Prostate gland (tissue), 2 donors: ENCODE measurements around the gene CUX1.

Experiments used
- POLR2A ChIP-seq: fragments of 450-650 bp; IDR thresholded peaks from one replicate; pipeline ENCODE4 v1.6.1; 2016; ENCODE audit warnings: antibody characterized with exemption, mild to moderate bottlenecking
- POLR2AphosphoS5 ChIP-seq: sonication (generic); formaldehyde crosslinking; IDR thresholded peaks from one replicate; pipeline ENCODE4 v1.6.1; 2017; ENCODE audit warnings: antibody characterized with exemption
- TF ChIP-seq, protein P1 (sequence below), 4 experiments: fragments of 200-600 bp in 2 of 4; fragments of 450-650 bp in 2 of 4; sonication (generic) in 2 of 4; IDR thresholded peaks; 1 replicate in 3 of 4; 2 replicates in 1 of 4; pipeline ENCODE4 v1.5.1; 2016 to 2019; ENCODE audit warnings: antibody characterized with exemption in 4 of 4, mild to moderate bottlenecking in 2 of 4, moderate library complexity in 2 of 4

DNA sequence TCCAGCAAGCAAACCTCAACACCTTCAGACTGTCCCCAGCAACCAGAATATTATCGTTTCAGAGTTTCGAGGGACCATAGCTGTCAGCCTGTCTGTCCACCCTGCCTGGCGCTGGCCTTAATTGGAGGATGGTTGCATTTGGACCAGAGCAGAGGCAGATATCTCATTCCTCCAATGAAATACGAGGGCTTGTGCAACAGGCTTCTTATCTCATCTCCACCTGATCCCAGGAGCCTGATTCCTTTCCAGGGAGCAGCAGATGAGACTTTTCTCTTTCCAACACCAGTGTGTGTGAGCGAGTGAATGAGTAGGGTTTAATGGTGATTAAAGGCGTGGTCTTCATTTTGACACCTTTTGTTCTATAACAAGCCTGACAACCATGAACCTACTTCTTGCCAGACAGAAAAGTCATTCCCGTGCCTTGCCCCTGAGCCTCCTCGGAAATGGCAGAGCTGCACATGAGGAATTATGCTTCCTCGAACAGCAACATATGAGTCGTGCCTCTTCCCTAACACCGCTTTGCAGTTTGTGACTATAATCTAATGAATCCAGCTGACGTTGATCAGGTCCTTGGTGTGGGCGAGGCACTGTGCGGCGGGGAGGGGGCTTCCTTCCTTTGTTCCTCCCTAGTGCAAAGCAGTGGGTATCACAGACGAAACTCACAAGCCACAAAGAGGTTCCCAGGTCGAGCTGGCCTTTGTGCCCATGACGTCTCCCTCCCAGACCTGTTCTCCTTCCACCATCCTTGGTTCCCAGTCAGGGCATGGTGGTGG lies 147.4 kb downstream of the CUX1 start:
- TF ChIP-seq, protein P1, sequence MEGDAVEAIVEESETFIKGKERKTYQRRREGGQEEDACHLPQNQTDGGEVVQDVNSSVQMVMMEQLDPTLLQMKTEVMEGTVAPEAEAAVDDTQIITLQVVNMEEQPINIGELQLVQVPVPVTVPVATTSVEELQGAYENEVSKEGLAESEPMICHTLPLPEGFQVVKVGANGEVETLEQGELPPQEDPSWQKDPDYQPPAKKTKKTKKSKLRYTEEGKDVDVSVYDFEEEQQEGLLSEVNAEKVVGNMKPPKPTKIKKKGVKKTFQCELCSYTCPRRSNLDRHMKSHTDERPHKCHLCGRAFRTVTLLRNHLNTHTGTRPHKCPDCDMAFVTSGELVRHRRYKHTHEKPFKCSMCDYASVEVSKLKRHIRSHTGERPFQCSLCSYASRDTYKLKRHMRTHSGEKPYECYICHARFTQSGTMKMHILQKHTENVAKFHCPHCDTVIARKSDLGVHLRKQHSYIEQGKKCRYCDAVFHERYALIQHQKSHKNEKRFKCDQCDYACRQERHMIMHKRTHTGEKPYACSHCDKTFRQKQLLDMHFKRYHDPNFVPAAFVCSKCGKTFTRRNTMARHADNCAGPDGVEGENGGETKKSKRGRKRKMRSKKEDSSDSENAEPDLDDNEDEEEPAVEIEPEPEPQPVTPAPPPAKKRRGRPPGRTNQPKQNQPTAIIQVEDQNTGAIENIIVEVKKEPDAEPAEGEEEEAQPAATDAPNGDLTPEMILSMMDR (IDR thresholded peaks at IDR 0.05), result no peak
- TF ChIP-seq POLR2A (no peak), POLR2AphosphoS5 (no peak)
